ENCODE data around the gene CD9. TPM values are rescaled to one million over a fixed set of nuclear protein-coding genes. Genes with fewer than 3 reads are reported as not detected.

The CD9 gene
- total and polyA plus RNA-seq, 12 donors: 14.9 to 461 (median 276) TPM

- Histone ChIP-seq H3K27ac (peak overlapping the region in 1 of 5 donors; percentile 74), H3K9me3 (replicated peaks in 1 of 3) (no peaks in the 10 kb centered on the region), H3K4me3 (no peak overlapping the region), H3K27me3 (no peaks in the 10 kb centered on the region), H3K4me1 (replicated peaks in 1 of 2) (peaks cover 25 to 52% of the 10 kb centered on the region in 2 donors), H3K36me3 (replicated peaks in 1 of 2) (peaks cover 0 to 55% of the 10 kb centered on the region in 2 donors)
- 72 to 86% (median 84%) methylated on average over 5 to 6 of the region's 6 CpGs for WGBS, 4 donors
- intact Hi-C loops (cut with DNase I): no loop called here
- DNase-seq: peak in 1 of 7 donors; percentile 15
- TF ChIP-seq POLR2A (IDR thresholded peaks at IDR 0.05) (no peak), CTCF (IDR thresholded peaks at IDR 0.05) (no peak)
These were observed 36.4 kb downstream of the CD9 start for GRCh38 chr12:6236641-6236940.

GRCh38 chr12:6237830-6238229 is 37.6 kb downstream of the CD9 start:
- Histone ChIP-seq H3K9me3 (replicated peaks in 1 of 3) (no peaks in the 10 kb centered on the region), H3K27me3 (no peaks in the 10 kb centered on the region), H3K4me3 (no peak overlapping the region), H3K36me3 (replicated peaks in 1 of 2) (peaks cover 0 to 55% of the 10 kb centered on the region in 2 donors), H3K27ac (no peak overlapping the region), H3K4me1 (replicated peaks in 1 of 2) (peaks cover 23 to 43% of the 10 kb centered on the region in 2 donors)
- TF ChIP-seq CTCF (IDR thresholded peaks at IDR 0.05) (no peak), POLR2A (IDR thresholded peaks at IDR 0.05) (no peak)
- no peak for DNase-seq
- intact Hi-C loops (cut with DNase I): no loop called here
- WGBS, 4 donors: 97 to 100% (median 100%) methylated on average over 1 of the region's 1 CpG

GRCh38 chr12:6238875-6239274 is 38.7 kb downstream of the CD9 start:
- H3K36me3 ChIP-seq (replicated peaks in 1 of 2): peaks cover 0 to 55% of the 10 kb centered on the region in 2 donors
- TF ChIP-seq CTCF (IDR thresholded peaks at IDR 0.05) (no peak), POLR2A (IDR thresholded peaks at IDR 0.05) (no peak)
- H3K4me1 ChIP-seq (replicated peaks in 1 of 2): peaks cover 19 to 32% of the 10 kb centered on the region in 2 donors
- 79 to 88% (median 82%) methylated on average over 3 of the region's 3 CpGs for WGBS, 4 donors
- no peak overlapping the region for H3K27ac ChIP-seq
- no peaks in the 10 kb centered on the region for H3K27me3 ChIP-seq
- DNase-seq: no peak
- intact Hi-C loops (cut with DNase I): no loop called here
- no peak overlapping the region for H3K4me3 ChIP-seq
- H3K9me3 ChIP-seq (replicated peaks in 1 of 3): no peaks in the 10 kb centered on the region

GRCh38 chr12:6241495-6241894 is 41.3 kb downstream of the CD9 start:
- H3K27me3 ChIP-seq: no peaks in the 10 kb centered on the region
- TF ChIP-seq POLR2A (IDR thresholded peaks at IDR 0.05) (no peak), CTCF (IDR thresholded peaks at IDR 0.05) (no peak)
- intact Hi-C loops (cut with DNase I): no loop called here
- no peaks in the 10 kb centered on the region for H3K9me3 ChIP-seq (replicated peaks in 1 of 3)
- peak overlapping the region in 2 of 5 donors; percentile 4 to 48 for H3K27ac ChIP-seq
- WGBS, 4 donors: 14 to 27% (median 15%) methylated on average over 7 of the region's 7 CpGs
- H3K36me3 ChIP-seq (replicated peaks in 1 of 2): peaks cover 0 to 32% of the 10 kb centered on the region in 2 donors
- H3K4me3 ChIP-seq: no peak overlapping the region
- DNase-seq: peak; percentile 77 to 94 (median 89)
- peaks cover 7 to 10% of the 10 kb centered on the region in 2 donors for H3K4me1 ChIP-seq (replicated peaks in 1 of 2)
